Endometrial microvascular endothelial cells (primary cell): Measurements from ENCODE around the gene ROR2. TPM values are rescaled to one million over a fixed set of nuclear protein-coding genes. Genes with fewer than 3 reads are reported as not detected.

Experiments used
- in situ Hi-C: cut with HindIII; loops from 2 replicates; pipeline ENCODE4 v1.10.0; 2017; ENCODE audit warnings: low sequenced_read_pairs, low pct_unique_long_range_greater_than_20kb; ENCODE audit errors: inconsistent ontology term
- total RNA-seq: library from RNA; depleted of rRNA; stranded (reverse); fragments of >200 nt; gene quantifications from one replicate; pipeline ENCODE4 v1.2.3, GENCODE V29; 2015; ENCODE audit errors: inconsistent ontology term

The ROR2 gene
- total RNA-seq, 1 donor from 2014 or later = 0.09 TPM

- in situ Hi-C loops = no loop called here
These were observed 42.3 kb downstream of the ROR2 start for GRCh38 chr9:91907484-91908292.

GRCh38 chr9:91905991-91906469, 44.0 kb downstream of the ROR2 start:
- in situ Hi-C loops = no loop called here

- in situ Hi-C loops = no loop called here
These were observed 44.8 kb downstream of the ROR2 start for GRCh38 chr9:91905237-91905650.

- in situ Hi-C loops = no loop called here
These were observed 45.3 kb downstream of the ROR2 start for GRCh38 chr9:91904588-91905236.

- in situ Hi-C loops = no loop called here
These were observed 46.7 kb downstream of the ROR2 start for GRCh38 chr9:91903126-91903911.

GRCh38 chr9:91902475-91903125, 47.4 kb downstream of the ROR2 start:
- in situ Hi-C loops = no loop called here

- in situ Hi-C loops = no loop called here
These were observed 49.2 kb downstream of the ROR2 start for GRCh38 chr9:91900797-91901177.

GRCh38 chr9:91900055-91900796, 49.8 kb downstream of the ROR2 start:
- in situ Hi-C loops = no loop called here

- in situ Hi-C loops = no loop called here
These were observed 50.4 kb downstream of the ROR2 start for GRCh38 chr9:91899594-91899993.

GRCh38 chr9:91899219-91899563, 50.8 kb downstream of the ROR2 start:
- in situ Hi-C loops = no loop called here

GRCh38 chr9:91898451-91899218, 51.4 kb downstream of the ROR2 start:
- in situ Hi-C loops = no loop called here

- in situ Hi-C loops = no loop called here
These were observed 52.8 kb downstream of the ROR2 start for GRCh38 chr9:91897201-91897600.

- in situ Hi-C loops = no loop called here
These were observed 53.4 kb downstream of the ROR2 start for GRCh38 chr9:91896513-91897121.

- in situ Hi-C loops = no loop called here
These were observed 53.9 kb downstream of the ROR2 start for GRCh38 chr9:91896097-91896496.

GRCh38 chr9:91894536-91894935, 55.5 kb downstream of the ROR2 start:
- in situ Hi-C loops = no loop called here

- in situ Hi-C loops = no loop called here
These were observed 56.0 kb downstream of the ROR2 start for GRCh38 chr9:91894023-91894422.

GRCh38 chr9:91891915-91892314, 58.1 kb downstream of the ROR2 start:
- in situ Hi-C loops = no loop called here
